GM21825 (cell line): ENCODE results near the gene SMIM35.

ENCODE experiments used
- ATAC-seq: cut with Tn5 transposase; IDR thresholded peaks from one replicate; pipeline ENCODE4 v1.9.1; 2021; ENCODE audit warnings: mild to moderate bottlenecking, moderate library complexity; ENCODE audit not compliant: unreplicated experiment

SMIM35 gene

GRCh38 chr11:117969160-117969991 is 117.4 kb downstream of the SMIM35 start:
- ATAC-seq = no peak

GRCh38 chr11:117966908-117967307 is 119.9 kb downstream of the SMIM35 start:
- ATAC-seq = no peak

GRCh38 chr11:117962826-117963225 is 123.9 kb downstream of the SMIM35 start:
- no peak for ATAC-seq

GRCh38 chr11:117961896-117962295 is 124.9 kb downstream of the SMIM35 start:
- ATAC-seq = no peak

GRCh38 chr11:117960406-117960805 is 126.4 kb downstream of the SMIM35 start:
- no peak for ATAC-seq

GRCh38 chr11:117959438-117960149 is 127.2 kb downstream of the SMIM35 start:
- ATAC-seq = no peak

- no peak for ATAC-seq
Measured at GRCh38 chr11:117958949-117959348, 127.8 kb downstream of the SMIM35 start.
